Erythroblast (primary cell): Measurements from ENCODE around the gene AGT.
"Not testable (repeated sequence)": the region's sequence is repeated elsewhere in the genome, so short reads cannot be mapped to it uniquely, and the experiment has no call there.

Experiments used
- DNase-seq, 2 experiments: peaks; one replicate each; lab custom pipeline; 2025; lab: John Stamatoyannopoulos, UW
- GATA1 ChIP-seq: IDR thresholded peaks from 2 replicates; pipeline ENCODE4 v1.6.1; 2011; ENCODE audit warnings: low read depth, mild to moderate bottlenecking, control low read depth, low read length, moderate library complexity
- POLR2A ChIP-seq: IDR thresholded peaks from 2 replicates; pipeline ENCODE4 v1.6.1; 2011; ENCODE audit warnings: mild to moderate bottlenecking, low read length

AGT gene

GRCh38 chr1:230725256-230726012 lies 11.5 kb upstream of the AGT start:
- no peak for DNase-seq
- TF ChIP-seq GATA1, result no peak
- TF ChIP-seq POLR2A, result no peak

- DNase-seq, result not testable (repeated sequence)
These were observed 8.1 kb upstream of the AGT start for GRCh38 chr1:230721849-230722522.

DNA sequence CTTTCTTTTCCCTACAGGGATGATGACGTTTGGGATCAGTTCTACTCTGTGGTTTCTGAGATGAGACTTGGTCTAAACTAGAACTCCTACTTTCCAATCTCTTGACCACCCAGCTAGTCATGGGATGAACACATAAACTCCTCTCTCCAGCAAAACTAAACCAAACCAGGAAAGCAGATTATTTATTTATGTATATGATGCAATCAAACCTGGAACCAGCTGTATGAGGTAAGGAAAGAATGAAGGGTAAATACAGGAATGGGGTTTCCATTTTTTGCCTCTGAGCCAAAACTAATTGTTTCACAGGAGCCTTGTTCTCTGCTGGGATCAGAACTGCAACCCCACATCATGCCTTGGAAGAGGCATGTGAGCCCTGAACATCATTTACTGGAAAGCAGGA lies 3.3 kb upstream of the AGT start:
- no peak for DNase-seq
- TF ChIP-seq GATA1, result no peak
- TF ChIP-seq POLR2A, result no peak

- not testable (repeated sequence) for DNase-seq
These were observed 2.5 kb upstream of the AGT start for GRCh38 chr1:230716453-230716852.

DNA sequence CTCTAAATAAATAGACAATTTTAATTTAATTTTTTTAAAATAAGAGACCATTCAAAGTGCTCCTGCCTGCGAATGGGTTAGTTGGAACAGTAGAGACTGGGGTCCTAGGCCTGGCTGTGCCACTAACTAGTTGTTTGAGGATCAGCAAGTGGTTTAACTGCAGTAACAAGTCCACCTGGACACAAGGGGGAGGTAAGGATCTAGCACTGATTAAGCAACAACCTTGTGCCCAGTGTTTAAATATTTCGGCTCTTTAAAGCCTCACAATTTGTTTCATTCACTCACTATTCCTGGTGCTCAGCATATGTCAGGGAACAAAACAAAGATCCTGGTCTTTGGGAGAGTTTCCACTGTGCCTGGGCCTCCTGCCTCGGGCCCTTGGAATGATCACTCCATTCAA lies 1.6 kb upstream of the AGT start:
- no peak for DNase-seq
- no peak for TF ChIP-seq POLR2A
- TF ChIP-seq GATA1, result no peak

- DNase-seq, result no peak
- no peak for TF ChIP-seq GATA1
- TF ChIP-seq POLR2A, result no peak
These were observed 391 bp downstream of the AGT start for GRCh38 chr1:230713547-230713914.

DNA sequence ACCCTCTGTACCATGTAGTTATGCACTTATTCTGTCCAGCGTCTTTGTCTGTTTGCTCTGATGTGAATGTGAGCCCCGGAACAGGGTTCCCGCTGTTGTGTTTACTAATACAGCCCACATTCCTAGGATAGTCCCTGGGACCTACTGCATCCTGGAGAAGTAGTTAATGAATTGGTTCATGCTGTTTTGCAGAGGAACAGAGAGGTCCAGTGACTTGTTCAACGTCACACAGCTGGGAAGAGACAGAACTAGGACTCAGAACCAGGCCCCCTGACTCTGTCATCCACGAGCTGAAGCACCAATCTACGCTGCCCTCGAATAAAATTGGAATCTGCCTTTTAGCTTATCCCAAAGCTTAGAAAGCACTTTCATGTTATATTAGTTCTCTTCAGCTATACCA lies 784 bp downstream of the AGT start:
- no peak for TF ChIP-seq POLR2A
- no peak for TF ChIP-seq GATA1

DNA sequence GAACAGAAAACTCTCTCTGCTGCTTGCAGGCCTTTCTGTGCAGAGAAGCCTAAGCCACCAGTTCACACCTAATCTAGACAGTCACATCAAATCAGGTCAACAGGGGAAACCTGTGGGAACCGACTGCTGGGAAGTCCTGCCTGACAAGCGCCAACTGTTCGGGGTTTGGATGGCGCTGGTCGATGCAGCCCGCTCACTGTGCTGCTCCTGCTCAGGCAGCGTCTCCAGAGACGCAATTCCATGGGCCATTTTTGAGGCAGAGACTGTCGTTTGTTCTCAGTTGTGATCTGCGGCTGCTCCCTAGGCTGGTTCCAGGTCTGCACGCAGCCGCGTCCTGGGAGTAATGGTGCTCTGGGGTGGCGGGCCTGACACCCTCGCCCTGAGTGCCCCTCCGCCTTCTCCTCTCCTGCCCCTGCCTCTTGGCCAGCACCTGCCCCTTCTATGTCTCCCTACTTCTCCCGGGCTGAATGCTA lies 1.4 kb downstream of the AGT start:
- TF ChIP-seq POLR2A (no peak), GATA1 (no peak)
- no peak for DNase-seq

More for the DNA sequence above, 784 bp downstream of the AGT start:
- no peak for DNase-seq

DNA sequence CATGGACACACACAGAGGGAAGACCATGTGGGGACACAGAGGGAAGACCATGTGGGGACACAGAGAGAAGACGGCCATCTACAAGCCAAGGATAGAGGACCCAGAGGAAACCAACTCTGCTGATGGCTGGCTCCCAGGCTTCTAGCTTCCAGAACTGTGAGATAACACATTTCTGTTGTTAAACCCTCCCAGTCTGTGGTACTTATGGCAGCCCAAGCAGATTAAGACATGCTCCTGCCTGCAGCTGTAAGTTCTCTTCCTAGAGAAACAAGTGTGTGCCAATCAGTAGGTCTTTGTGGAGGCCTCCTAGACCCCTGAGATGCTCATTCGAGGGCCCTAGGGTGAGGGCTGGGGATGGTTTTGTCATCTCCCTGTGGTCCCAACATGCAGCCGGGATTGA lies 2.7 kb downstream of the AGT start:
- no peak for DNase-seq
- TF ChIP-seq POLR2A, result no peak
- TF ChIP-seq GATA1, result no peak

GRCh38 chr1:230710543-230710904 lies 3.4 kb downstream of the AGT start:
- DNase-seq, result no peak
- no peak for TF ChIP-seq POLR2A
- TF ChIP-seq GATA1, result no peak

DNA sequence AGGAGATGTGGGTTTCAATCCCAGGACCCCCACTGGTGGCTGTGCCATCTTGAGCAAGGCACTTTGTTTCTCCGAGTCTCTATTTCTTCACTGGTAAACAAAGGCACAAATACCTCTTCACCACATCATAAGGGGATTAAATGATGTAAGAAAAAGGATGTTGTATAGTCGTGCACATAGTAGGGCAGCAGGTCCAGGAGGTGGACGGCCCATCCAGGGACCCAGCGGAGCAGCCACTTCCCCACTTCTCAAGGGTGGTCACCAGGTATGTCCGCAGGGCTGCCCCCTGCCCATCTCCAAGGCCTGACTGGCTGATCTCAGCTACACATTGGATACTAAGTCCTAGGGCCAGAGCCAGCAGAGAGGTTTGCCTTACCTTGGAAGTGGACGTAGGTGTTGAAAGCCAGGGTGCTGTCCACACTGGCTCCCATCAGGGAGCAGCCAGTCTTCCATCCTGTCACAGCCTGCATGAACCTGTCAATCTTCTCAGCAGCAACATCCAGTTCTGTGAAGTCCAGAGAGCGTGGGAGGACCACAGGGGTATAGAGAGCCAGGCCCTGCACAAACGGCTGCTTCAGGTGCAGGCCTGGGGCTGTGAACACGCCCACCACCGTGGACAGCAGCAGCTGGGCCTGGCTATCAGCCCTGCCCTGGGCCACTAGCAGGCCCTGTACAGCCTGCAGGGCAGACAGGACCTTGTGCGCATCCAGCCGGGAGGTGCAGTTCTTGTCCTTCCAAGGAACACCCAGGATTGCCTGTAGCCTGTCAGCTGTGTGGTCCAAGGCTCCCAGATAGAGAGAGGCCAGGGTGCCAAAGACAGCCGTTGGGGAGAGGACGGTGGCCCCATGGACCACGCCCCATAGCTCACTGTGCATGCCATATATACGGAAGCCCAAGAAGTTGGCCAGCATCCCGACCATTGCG lies 4.0 kb downstream of the AGT start:
- DNase-seq, result no peak
- TF ChIP-seq POLR2A (no peak), GATA1 (no peak)

DNA sequence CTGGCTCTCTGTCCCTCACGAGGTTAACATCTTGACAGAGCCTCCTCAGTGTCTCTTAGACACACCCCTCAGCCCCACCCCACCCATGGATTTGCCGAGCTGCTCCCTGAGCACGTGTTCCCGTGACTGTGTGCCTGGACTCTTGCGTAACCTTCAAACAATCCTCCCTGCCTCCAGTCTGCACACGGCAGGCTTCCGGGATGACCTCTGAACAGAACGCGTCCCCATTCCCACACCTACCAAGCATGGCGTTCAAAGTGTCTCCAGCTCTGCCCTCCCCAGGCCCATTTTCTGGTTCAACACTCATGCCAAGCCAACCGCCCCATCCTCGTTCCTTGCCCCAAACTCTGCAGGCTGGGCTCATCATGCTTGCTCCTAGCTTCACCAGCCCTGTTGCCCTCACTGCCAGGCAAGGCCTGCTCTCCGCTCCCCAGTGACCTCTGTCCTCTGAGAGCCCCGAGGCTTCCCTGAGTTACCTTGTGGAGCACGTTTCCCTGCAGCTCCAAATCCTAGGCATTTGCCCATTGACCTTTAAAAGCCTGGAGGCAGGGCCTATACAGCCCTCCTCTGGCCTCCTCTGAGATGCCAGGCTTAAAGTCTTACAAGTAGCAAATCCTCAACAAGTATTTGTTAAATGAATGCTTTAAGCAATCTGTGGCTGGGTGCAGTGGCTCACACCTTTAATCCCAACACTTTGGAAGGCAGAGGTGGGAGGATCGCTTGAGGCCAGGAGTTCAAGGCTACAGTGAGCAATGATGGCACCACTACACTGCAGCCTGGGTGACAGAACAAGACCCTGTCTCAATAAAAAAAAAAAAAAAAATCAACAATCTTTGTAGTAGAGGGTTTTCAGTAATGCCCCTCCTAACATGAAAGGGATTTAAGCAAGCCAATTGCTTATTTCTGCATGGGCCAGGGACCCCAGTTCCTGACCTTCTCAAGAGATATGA lies 5.0 kb downstream of the AGT start:
- no peak for TF ChIP-seq POLR2A
- DNase-seq, result no peak
